ENCODE measurements around the gene DOCK10. TPM values are rescaled to one million over a fixed set of nuclear protein-coding genes. Genes with fewer than 3 reads are reported as not detected.

DOCK10 gene
- polyA plus RNA-seq (2012; ENCODE audit: insufficient read depth, insufficient read length): 20.7 TPM

GRCh38 chr2:225041851-225042799, at the start of gene DOCK10:
TSS of gene DOCK10 (minus strand) at chr2:225042468. CDS start at chr2:225042374, 94 bp downstream.
- peak within 1 kb of the TSS; percentile 57 for H3K4me3 ChIP-seq (ENCODE audit: low read length)
- DNase-seq (ENCODE audit: low read depth, low spot score): peak; percentile 17

DNA sequence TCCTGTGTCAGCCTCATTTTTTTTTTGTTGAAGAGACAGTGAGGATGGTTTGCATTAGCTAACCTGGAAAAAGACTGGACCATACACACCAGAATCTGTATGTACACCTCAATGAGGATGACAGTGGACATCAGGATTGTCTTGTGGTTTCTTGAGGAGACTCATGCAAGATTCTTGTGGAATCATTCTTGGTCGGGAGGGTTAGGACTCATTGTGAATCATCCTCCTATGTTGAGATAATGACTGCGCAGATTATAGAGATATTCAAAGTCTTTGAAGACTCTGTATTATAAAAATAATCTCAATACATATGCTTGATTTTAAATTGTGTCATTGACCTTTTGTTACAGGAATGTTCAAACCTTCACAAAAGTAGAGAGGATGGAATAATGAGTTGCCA, 49.1 kb upstream of the DOCK10 start:
- H3K4me3 ChIP-seq (ENCODE audit: low read length): no peak overlapping the region
- no peak for DNase-seq (ENCODE audit: low read depth, low spot score)

GRCh38 chr2:225090746-225091145, 48.5 kb upstream of the DOCK10 start:
- DNase-seq (ENCODE audit: low read depth, low spot score): no peak
- no peak overlapping the region for H3K4me3 ChIP-seq (ENCODE audit: low read length)

DNA sequence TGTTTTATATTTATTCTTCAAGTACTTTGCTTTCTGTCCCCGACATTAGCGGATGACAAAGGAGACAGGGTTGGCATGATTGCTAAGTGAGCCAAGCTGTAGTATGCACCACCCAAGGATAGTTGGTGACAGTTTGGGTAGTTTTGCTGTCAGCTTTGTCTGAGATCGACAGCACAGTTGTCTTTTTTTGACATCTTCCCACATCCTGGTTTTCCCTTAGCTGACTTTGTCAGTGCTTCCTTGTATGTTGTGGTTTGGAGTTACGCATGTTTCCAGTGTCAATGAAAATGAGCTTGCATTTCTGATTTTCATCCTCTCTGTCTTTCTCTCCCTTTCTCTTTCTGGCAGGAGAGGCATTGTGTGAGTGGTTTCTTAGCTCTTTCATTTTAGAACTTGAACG, 44.6 kb upstream of the DOCK10 start:
- no peak for DNase-seq (ENCODE audit: low read depth, low spot score)
- no peak overlapping the region for H3K4me3 ChIP-seq (ENCODE audit: low read length)

- no peak for DNase-seq (ENCODE audit: low read depth, low spot score)
- H3K4me3 ChIP-seq (ENCODE audit: low read length): no peak overlapping the region
Measured at GRCh38 chr2:225086439-225086838, 44.2 kb upstream of the DOCK10 start.

DNA sequence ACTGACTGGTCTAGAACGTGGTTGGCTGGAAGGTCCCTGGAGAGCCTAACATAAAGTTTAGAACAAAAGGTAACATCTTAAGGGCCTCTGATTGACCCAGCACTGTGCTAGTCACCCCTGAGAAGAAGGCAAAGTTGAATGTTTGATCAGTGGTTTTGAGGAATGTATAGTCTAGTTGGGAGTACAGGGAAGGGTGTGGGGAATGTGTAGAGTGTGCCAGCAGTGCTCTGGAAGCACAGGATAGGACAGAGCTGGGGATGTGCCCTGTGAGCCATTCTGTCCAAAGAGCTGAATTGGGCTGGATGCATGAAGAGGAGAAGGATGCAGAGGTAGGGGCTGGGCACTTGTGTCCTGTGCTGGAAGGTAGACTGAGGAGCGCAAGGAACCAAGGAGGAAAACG, 41.0 kb upstream of the DOCK10 start:
- no peak overlapping the region for H3K4me3 ChIP-seq (ENCODE audit: low read length)
- DNase-seq (ENCODE audit: low read depth, low spot score): no peak

DNA sequence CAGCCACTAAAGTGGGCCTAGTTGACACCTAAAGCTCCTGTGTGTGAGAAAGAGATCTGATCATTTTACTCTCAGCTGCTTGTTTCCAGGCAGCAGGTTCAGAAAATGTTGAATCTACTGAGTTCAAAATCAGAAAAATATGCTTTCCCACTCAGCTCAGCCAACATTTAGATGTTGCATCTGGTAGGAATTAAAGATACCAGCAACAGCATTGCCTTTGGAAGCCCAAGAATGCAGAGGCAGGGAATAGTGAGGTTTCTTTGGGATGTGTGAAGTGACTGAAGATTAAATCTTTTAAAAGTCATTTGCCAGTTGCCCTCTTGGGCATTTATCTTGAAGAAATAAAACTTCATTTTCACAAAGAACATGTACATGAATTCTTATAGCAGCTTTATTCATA, 33.9 kb upstream of the DOCK10 start:
- no peak for DNase-seq (ENCODE audit: low read depth, low spot score)

GRCh38 chr2:225074919-225075681, 32.8 kb upstream of the DOCK10 start:
- no peak for DNase-seq (ENCODE audit: low read depth, low spot score)
- H3K4me3 ChIP-seq (ENCODE audit: low read length): no peak overlapping the region

More for the DNA sequence above, 33.9 kb upstream of the DOCK10 start:
- H3K4me3 ChIP-seq (ENCODE audit: low read length): no peak overlapping the region

GRCh38 chr2:225074366-225074765, 32.1 kb upstream of the DOCK10 start:
- no peak for DNase-seq (ENCODE audit: low read depth, low spot score)
- H3K4me3 ChIP-seq (ENCODE audit: low read length): no peak overlapping the region

GRCh38 chr2:225073198-225073597, 30.9 kb upstream of the DOCK10 start:
- DNase-seq (ENCODE audit: low read depth, low spot score): no peak

GRCh38 chr2:225072444-225072843, 30.2 kb upstream of the DOCK10 start:
- DNase-seq (ENCODE audit: low read depth, low spot score): no peak
- no peak overlapping the region for H3K4me3 ChIP-seq (ENCODE audit: low read length)

More at GRCh38 chr2:225073198-225073597, 30.9 kb upstream of the DOCK10 start:
- H3K4me3 ChIP-seq (ENCODE audit: low read length): no peak overlapping the region

DNA sequence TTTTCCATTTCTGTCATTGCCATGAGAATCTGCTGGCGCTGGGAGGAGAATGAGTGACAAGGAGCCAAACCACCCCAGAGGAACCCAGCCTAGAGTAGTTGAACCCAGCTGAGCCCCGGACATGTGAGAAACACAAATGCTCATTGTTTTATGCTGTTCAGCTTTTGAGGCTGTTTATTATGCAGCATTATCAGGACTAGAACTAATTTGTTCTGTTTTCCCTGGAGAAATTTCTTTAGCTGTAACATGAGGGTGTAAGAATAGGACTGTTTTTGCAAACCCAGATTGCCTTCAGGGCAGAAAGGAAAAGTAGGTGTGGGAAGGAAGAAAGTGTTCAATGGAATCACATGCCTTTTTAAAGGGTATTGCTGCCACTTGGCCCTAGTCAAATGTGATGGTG, 28.5 kb upstream of the DOCK10 start:
- DNase-seq (ENCODE audit: low read depth, low spot score): no peak

DNA sequence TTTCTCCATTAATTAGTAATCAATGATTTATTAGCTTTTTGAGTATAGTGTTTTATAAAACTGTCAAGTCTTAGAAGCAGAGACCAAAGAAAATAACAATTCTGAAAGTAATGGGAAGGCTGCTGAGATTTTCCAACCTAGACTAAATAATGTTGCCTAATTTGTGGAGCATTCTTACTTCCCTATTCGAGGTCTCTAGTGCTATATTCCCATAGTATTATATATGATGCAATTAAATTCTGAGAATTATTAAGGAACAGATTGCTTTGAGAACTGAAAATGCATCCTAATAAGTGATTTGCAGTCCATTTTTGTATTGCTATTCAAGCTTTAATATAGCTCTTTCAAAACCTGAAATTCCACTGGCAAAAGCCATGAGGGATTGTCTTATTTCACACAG, 27.7 kb upstream of the DOCK10 start:
- no peak overlapping the region for H3K4me3 ChIP-seq (ENCODE audit: low read length)
- DNase-seq (ENCODE audit: low read depth, low spot score): no peak

More for the DNA sequence above, 28.5 kb upstream of the DOCK10 start:
- no peak overlapping the region for H3K4me3 ChIP-seq (ENCODE audit: low read length)

DNA sequence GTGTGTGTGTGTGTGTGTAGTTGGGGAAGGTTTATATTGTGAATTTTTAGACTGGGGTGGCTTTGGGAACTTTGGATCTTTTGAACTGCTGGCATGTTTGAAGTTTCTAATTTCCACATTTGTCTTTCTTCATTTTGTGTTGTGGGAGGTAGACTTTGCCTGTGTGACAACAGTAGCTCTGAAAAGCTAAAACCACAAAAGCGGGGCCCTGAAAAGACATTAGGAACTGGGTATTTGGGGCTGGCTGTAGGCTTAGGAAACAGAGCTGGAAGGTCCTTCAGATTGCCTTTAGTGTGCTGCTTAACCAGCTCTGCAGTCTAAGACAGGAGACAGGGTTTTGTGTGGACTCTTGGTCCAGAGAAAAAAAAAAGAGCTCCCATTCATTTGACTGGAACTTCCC, 27.2 kb upstream of the DOCK10 start:
- no peak overlapping the region for H3K4me3 ChIP-seq (ENCODE audit: low read length)
- DNase-seq (ENCODE audit: low read depth, low spot score): no peak

DNA sequence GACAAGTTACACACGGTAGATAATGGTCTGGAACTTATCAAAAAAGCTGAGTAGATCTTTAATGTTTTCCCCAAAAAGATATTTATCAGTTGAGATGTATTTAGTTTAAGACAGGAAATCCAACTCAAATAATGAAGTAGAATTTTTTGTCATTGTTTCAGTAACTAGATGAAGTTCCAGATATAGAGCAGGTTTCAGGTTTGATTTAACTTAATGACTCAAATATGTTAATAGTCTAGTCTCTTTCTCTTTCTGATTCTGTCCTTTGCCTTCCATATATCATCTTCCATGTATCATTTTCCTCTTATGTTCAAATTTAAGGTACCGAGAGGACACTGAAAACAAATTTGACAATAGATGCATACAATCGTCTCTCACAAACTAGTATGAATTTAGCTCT, 23.6 kb upstream of the DOCK10 start:
- no peak overlapping the region for H3K4me3 ChIP-seq (ENCODE audit: low read length)

GRCh38 chr2:225064928-225065327, 22.7 kb upstream of the DOCK10 start:
- no peak for DNase-seq (ENCODE audit: low read depth, low spot score)
- no peak overlapping the region for H3K4me3 ChIP-seq (ENCODE audit: low read length)

More for the DNA sequence above, 23.6 kb upstream of the DOCK10 start:
- no peak for DNase-seq (ENCODE audit: low read depth, low spot score)

DNA sequence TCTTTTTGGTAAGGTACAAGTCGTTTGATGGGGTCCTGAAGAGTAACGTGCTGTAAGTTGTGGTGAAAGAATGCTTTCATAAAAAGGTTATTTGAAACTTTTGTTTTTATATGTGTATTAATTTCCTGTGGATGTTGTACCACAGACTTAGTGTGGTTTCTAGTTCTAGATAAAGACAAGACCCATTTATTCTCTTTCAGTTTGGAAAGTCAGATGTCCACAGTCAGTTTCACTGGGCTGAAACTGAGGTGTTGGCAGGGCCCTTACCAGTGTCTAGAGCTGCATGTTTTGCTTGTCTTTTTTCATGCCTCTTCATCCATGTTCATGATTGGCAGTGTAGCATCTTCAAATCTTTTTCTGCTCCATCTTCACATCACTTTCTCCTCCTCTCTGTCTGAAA, 22.1 kb upstream of the DOCK10 start:
- no peak for DNase-seq (ENCODE audit: low read depth, low spot score)
- H3K4me3 ChIP-seq (ENCODE audit: low read length): no peak overlapping the region

DNA sequence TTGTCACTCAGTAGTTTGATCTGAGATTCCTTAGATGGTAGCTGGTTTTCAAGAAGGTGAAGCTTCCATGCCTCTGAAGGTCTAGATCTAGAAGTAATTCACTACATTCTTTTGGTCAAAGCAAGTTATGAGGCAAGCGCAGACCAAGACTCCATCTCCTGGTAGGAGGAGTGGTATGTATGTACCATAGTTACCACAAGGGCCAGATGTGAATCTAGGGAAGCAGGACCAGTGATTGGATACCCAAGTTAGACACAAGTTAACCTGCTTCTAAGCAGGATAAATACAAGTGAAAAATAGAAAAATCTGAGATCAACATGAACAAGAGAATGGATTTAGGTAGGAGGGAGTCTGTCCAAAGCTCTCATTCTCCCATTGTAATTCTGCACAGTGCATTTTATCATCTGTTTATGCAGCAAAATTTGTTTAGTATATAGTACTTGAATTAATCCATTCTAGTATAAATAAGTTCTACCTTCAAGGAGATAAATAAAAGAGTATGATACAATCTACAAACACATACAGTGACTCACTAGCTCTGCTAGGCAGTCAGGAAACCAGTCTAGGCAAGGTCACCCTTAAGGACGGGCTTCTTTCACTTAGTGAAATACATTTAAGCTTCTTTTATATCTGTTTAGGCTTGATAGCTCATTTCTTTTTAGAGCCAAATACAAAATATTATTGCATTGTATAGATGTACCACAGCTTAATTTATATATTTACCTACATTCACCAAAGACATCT, 14.2 kb upstream of the DOCK10 start:
- no peak overlapping the region for H3K4me3 ChIP-seq (ENCODE audit: low read length)
- DNase-seq (ENCODE audit: low read depth, low spot score): no peak

GRCh38 chr2:225055714-225056113, 13.4 kb upstream of the DOCK10 start:
- DNase-seq (ENCODE audit: low read depth, low spot score): no peak
- no peak overlapping the region for H3K4me3 ChIP-seq (ENCODE audit: low read length)
